Stimulated activated naive B cell treated with anti-CD40 and anti-IgM and Interleukin-4, amounts not matched to agents 10 μg/mL and 1 μg/mL and 100 μg/mL, for 72 hours (primary cell): ENCODE data around the gene TFEC.
A peak's percentile ranks its signal among the peaks of the same experiment; 100 is the strongest.
"Not testable (repeated sequence)": the region's sequence is repeated elsewhere in the genome, so short reads cannot be mapped to it uniquely, and the experiment has no call there.

ENCODE experiments used
- ATAC-seq, 2 donors: fragments of 150-1000 bp; cut with Tn5 transposase; replicated peaks; 2 replicates each; pipeline ENCODE4 v1.10.0; 2021; ENCODE audit warnings: moderate library complexity in 1 of 2
- DNase-seq: peaks from one replicate; pipeline ENCODE4 v3.0.0; 2021
- H3K27ac Mint-ChIP-seq: one replicate; pipeline ENCODE4 v1.8.0; 2022; ENCODE audit warnings: mild to moderate bottlenecking, mixed read lengths
- H3K27me3 Mint-ChIP-seq, 2 donors: one replicate each; pipeline ENCODE4 v1.8.0; 2022; ENCODE audit warnings: mixed read lengths in 2 of 2
- H3K36me3 Mint-ChIP-seq, 2 donors: one replicate each; pipeline ENCODE4 v1.8.0; 2022; ENCODE audit warnings: mixed read lengths in 2 of 2, mild to moderate bottlenecking in 1 of 2
- H3K4me1 Mint-ChIP-seq, 2 donors: one replicate each; pipeline ENCODE4 v1.8.0; 2022; ENCODE audit warnings: mixed read lengths in 2 of 2, mild to moderate bottlenecking in 1 of 2
- H3K4me3 Mint-ChIP-seq, 2 donors: one replicate each; pipeline ENCODE4 v1.8.0; 2022; ENCODE audit warnings: mild to moderate bottlenecking in 2 of 2, mixed read lengths in 2 of 2, moderate library complexity in 1 of 2
- H3K9me3 Mint-ChIP-seq, 2 donors: one replicate each; pipeline ENCODE4 v1.8.0; 2022; ENCODE audit warnings: mixed read lengths in 2 of 2, mild to moderate bottlenecking in 1 of 2

The TFEC gene

DNA sequence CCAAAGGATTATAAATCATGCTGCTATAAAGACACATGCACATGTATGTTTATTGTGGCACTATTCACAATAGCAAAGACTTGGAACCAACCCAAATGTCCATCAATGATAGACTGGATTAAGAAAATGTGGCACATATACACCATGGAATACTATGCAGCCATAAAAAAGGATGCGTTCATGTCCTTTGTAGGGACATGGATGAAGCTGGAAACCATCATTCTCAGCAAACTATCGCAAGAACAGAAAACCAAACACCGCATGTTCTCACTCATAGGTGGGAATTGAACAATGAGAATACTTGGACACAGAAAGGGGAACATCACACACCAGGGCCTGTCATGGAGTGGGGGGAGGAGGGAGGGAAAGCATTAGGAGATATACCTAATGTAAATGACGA, 100.4 kb downstream of the TFEC start:
- H3K36me3 Mint-ChIP-seq, H3K27ac Mint-ChIP-seq, H3K27me3 Mint-ChIP-seq, DNase-seq, H3K4me3 Mint-ChIP-seq, H3K4me1 Mint-ChIP-seq, H3K9me3 Mint-ChIP-seq, ATAC-seq: not testable (repeated sequence)

- not testable (repeated sequence) for H3K36me3 Mint-ChIP-seq, DNase-seq, H3K27ac Mint-ChIP-seq, H3K27me3 Mint-ChIP-seq, H3K9me3 Mint-ChIP-seq, ATAC-seq, H3K4me3 Mint-ChIP-seq, H3K4me1 Mint-ChIP-seq
These were observed 100.8 kb downstream of the TFEC start for GRCh38 chr7:115929736-115930135.

GRCh38 chr7:115924411-115924810, 106.2 kb downstream of the TFEC start:
- Mint-ChIP-seq H3K27me3 (no peaks in the 10 kb centered on the region), H3K4me1 (no peaks in the 10 kb centered on the region), H3K9me3 (no peaks in the 10 kb centered on the region), H3K36me3 (no peaks in the 10 kb centered on the region), H3K4me3 (no peak overlapping the region), H3K27ac (no peak overlapping the region)
- no peak for ATAC-seq
- DNase-seq, result no peak

GRCh38 chr7:115920367-115920766, 110.2 kb downstream of the TFEC start:
- no peak overlapping the region for H3K4me3 Mint-ChIP-seq
- no peaks in the 10 kb centered on the region for H3K36me3 Mint-ChIP-seq
- no peaks in the 10 kb centered on the region for H3K4me1 Mint-ChIP-seq
- no peak overlapping the region for H3K27ac Mint-ChIP-seq
- ATAC-seq, result no peak
- no peaks in the 10 kb centered on the region for H3K27me3 Mint-ChIP-seq
- no peak for DNase-seq
- no peaks in the 10 kb centered on the region for H3K9me3 Mint-ChIP-seq

GRCh38 chr7:115914951-115915350, 115.6 kb downstream of the TFEC start:
- H3K9me3 Mint-ChIP-seq, result no peaks in the 10 kb centered on the region
- peaks cover 0 to 6% of the 10 kb centered on the region in 2 donors for H3K4me1 Mint-ChIP-seq
- no peak overlapping the region for H3K27ac Mint-ChIP-seq
- H3K36me3 Mint-ChIP-seq, result no peaks in the 10 kb centered on the region
- DNase-seq, result no peak
- peaks cover 0 to 4% of the 10 kb centered on the region in 2 donors for H3K27me3 Mint-ChIP-seq
- H3K4me3 Mint-ChIP-seq, result no peak overlapping the region
- no peak for ATAC-seq

GRCh38 chr7:115911465-115911864, 119.1 kb downstream of the TFEC start:
- Mint-ChIP-seq H3K4me1 (peaks cover 0 to 6% of the 10 kb centered on the region in 2 donors), H3K36me3 (no peaks in the 10 kb centered on the region), H3K27ac (no peak overlapping the region), H3K4me3 (no peak overlapping the region), H3K27me3 (peaks cover 0 to 4% of the 10 kb centered on the region in 2 donors), H3K9me3 (no peaks in the 10 kb centered on the region)
- no peak for ATAC-seq
- DNase-seq, result no peak

GRCh38 chr7:115910541-115911164, 119.9 kb downstream of the TFEC start:
- DNase-seq, result no peak
- Mint-ChIP-seq H3K27me3 (peaks cover 0 to 4% of the 10 kb centered on the region in 2 donors), H3K36me3 (no peaks in the 10 kb centered on the region), H3K4me1 (peaks cover 0 to 6% of the 10 kb centered on the region in 2 donors), H3K9me3 (no peaks in the 10 kb centered on the region), H3K27ac (no peak overlapping the region), H3K4me3 (no peak overlapping the region)
- peak; percentile 31 to 38 for ATAC-seq

DNA sequence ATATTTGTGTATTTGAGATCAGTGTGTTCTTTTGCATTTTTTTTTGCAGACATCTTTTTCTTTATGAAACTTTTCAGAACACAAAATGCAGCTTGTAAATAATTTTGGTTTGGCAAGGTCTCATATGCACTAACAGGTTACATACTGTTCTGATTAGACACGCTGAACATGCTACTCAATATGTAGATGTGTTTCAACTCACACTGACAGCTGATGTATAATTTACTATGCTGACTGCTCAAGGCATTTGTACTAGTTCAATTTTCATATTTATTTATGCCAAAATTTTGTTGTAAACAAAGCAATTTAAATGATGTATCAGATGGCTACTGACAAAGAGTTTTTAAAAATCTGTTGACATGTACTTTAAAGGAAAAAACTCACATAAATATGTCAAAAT, 123.8 kb downstream of the TFEC start:
- no peaks in the 10 kb centered on the region for H3K36me3 Mint-ChIP-seq
- H3K4me3 Mint-ChIP-seq, result no peak overlapping the region
- peaks cover 0 to 6% of the 10 kb centered on the region in 2 donors for H3K4me1 Mint-ChIP-seq
- H3K27me3 Mint-ChIP-seq, result no peaks in the 10 kb centered on the region
- ATAC-seq (no peak), DNase-seq (no peak)
- no peaks in the 10 kb centered on the region for H3K9me3 Mint-ChIP-seq
- no peak overlapping the region for H3K27ac Mint-ChIP-seq

DNA sequence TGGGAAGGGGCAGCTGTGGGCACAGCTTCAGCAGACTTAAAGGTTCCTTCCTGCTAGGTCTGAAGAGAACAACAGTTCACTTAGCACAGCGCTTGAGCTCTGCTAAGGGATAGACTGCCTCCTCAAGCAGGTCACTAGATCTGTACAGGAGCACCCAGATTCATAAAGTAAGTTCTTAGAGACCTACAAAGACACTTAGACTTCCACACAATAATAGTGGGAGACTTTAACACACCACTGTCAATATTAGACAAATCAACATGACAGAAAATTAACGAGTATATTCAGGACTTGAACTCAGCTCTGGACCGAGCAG, 140.9 kb downstream of the TFEC start:
- no peaks in the 10 kb centered on the region for H3K4me1 Mint-ChIP-seq
- no peak for DNase-seq

DNA sequence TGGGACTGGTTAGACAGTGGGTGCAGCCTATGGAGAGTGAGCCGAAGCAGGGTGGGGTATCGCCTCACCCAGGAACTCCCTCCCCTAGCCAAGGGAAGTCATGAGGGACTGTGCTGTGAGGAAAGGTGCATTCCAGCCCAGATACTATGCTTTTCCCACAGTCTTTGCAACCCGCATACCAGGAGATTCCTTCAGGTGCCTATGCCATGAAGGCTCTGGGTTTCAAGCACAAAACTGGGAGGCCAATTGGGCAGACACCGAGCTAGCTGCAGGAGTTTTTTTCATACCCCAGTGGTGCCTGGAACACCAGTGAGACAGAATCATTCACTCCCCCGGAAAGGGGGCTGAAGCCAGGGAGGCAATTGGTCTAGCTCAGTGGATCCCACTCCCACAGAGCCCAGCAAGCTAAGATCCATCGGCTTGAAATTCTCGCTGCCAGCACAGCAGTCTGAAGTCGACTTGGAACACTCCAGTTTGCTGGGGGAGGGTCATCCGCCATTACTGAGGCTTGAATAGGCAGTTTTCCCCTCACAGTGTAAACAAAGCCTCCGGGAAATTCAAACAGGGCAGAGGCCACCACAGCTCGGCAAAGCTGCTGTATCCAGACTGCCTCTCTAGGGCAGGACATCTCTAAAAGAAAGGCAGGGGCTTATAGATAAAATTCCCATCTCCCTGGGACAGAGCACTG, 141.4 kb downstream of the TFEC start:
- H3K27me3 Mint-ChIP-seq, result no peaks in the 10 kb centered on the region
- ATAC-seq, result no peak
- peaks cover 10 to 12% of the 10 kb centered on the region in 2 donors for H3K9me3 Mint-ChIP-seq
- H3K4me1 Mint-ChIP-seq, result no peaks in the 10 kb centered on the region
- no peaks in the 10 kb centered on the region for H3K36me3 Mint-ChIP-seq
- no peak overlapping the region for H3K4me3 Mint-ChIP-seq
- no peak overlapping the region for H3K27ac Mint-ChIP-seq
- DNase-seq, result no peak

More for the DNA sequence above, 140.9 kb downstream of the TFEC start:
- no peak overlapping the region for H3K27ac Mint-ChIP-seq
- no peak overlapping the region for H3K4me3 Mint-ChIP-seq
- no peak for ATAC-seq
- peaks cover 10 to 12% of the 10 kb centered on the region in 2 donors for H3K9me3 Mint-ChIP-seq
- H3K36me3 Mint-ChIP-seq, result no peaks in the 10 kb centered on the region
- H3K27me3 Mint-ChIP-seq, result no peaks in the 10 kb centered on the region

- H3K36me3 Mint-ChIP-seq, result no peaks in the 10 kb centered on the region
- H3K4me3 Mint-ChIP-seq, result no peak overlapping the region
- H3K4me1 Mint-ChIP-seq, result no peaks in the 10 kb centered on the region
- no peak for DNase-seq
- H3K9me3 Mint-ChIP-seq, result peaks cover 7 to 8% of the 10 kb centered on the region in 2 donors
- H3K27ac Mint-ChIP-seq, result no peak overlapping the region
- no peaks in the 10 kb centered on the region for H3K27me3 Mint-ChIP-seq
- no peak for ATAC-seq
These were observed 145.0 kb downstream of the TFEC start for GRCh38 chr7:115885550-115885949.
